ENCODE results near the gene UST.
A peak's percentile ranks its signal among the peaks of the same experiment; 100 is the strongest.

Gene UST

DNA sequence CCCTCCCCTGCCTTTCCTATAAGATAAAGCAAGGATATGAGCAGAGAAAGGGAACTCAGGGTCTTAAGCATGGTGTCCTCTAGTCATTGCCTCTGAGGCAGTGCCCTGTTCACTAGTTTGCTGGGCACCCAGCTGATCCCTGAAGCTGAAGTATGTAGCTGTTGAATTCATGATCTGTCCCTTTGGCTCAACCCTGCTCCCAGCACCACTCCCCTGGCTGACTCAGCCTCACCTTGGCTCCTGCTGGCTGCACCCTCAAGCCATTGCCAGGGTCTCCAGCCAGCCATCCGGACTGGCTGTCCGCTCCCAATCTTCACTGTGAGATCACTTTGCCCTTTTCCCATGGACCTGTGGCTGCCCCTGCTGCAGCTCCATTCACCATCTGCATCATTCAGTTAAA, 25.9 kb upstream of the UST start:
- no CpG with 5 or more reads among the region's 2 CpGs for WGBS, 2 donors (ENCODE audit: extremely low coverage in 2 of 2, insufficient read length in 2 of 2, insufficient replicate concordance in 1 of 2)
- Histone ChIP-seq H3K27me3 (ENCODE audit: control insufficient read depth in 3 of 3, insufficient read depth in 3 of 3, low read depth in 1 of 3, low read length in 3 of 3) (no peaks in the 10 kb centered on the region), H2BK12ac (ENCODE audit: low read length) (no peak overlapping the region), H3K4me1 (ENCODE audit: control insufficient read depth in 2 of 2, insufficient read depth in 1 of 2, low read depth in 1 of 2, low read length in 2 of 2) (no peaks in the 10 kb centered on the region), H4K8ac (ENCODE audit: low read depth, low read length) (no peak overlapping the region), H3K18ac (ENCODE audit: low read length) (peak overlapping the region; percentile 5), H2AFZ (ENCODE audit: low read length) (no peak overlapping the region), H2BK15ac (ENCODE audit: low read length) (no peak overlapping the region), H3K9ac (ENCODE audit: low read depth, low read length, poor library complexity) (no peak overlapping the region), H3K4ac (ENCODE audit: low read length) (no peak overlapping the region), H3K9me3 (replicated peaks in 1 of 2; ENCODE audit: control insufficient read depth in 2 of 2, insufficient read depth in 1 of 2, low read depth in 1 of 2, low read length in 2 of 2) (no peaks in the 10 kb centered on the region), H3K79me1 (ENCODE audit: low read depth, low read length) (no peaks in the 10 kb centered on the region), H2BK120ac (ENCODE audit: low read depth, low read length) (no peak overlapping the region), H3K27ac (replicated peaks; ENCODE audit: low read length) (no peak overlapping the region), H2BK5ac (ENCODE audit: low read length) (no peak overlapping the region), H4K91ac (ENCODE audit: low read depth, low read length, poor library complexity) (no peak overlapping the region), H3K14ac (ENCODE audit: low read length) (no peak overlapping the region), H3K23ac (ENCODE audit: low read depth, low read length, poor library complexity) (no peak overlapping the region), H3K36me3 (replicated peaks in 1 of 2; ENCODE audit: control insufficient read depth in 2 of 2, insufficient read depth in 2 of 2, low read length in 2 of 2) (no peaks in the 10 kb centered on the region), H2AK5ac (ENCODE audit: low read depth, low read length) (no peak overlapping the region), H3K4me3 (ENCODE audit: low read length in 2 of 2) (no peak overlapping the region), H3K4me2 (ENCODE audit: insufficient read depth, low read length, poor library complexity, severe bottlenecking) (no peak overlapping the region)
- DNase-seq (ENCODE audit: low spot score), result no peak

DNA sequence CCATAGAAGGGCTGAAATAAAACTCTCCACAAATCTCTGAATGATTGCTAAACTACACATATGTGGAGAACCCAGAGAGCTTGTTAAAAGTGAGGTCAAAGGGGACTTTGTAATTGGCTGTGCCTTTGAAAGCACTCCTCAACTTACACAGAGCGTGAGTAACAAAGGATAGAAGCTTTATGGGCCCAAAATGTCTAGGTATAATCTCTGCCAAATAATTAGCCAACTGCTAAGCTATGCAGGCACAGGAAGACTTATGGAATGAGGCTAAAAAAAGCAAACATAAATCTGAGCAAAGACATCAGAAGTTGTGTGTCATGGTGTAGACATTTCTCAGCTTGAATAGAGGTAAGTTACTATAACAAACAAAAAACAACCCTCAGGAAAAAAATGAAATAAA, 23.3 kb upstream of the UST start:
- DNase-seq (ENCODE audit: low spot score), result no peak
- H3K14ac ChIP-seq (ENCODE audit: low read length), result no peak overlapping the region
- H3K9me3 ChIP-seq (replicated peaks in 1 of 2; ENCODE audit: control insufficient read depth in 2 of 2, insufficient read depth in 1 of 2, low read depth in 1 of 2, low read length in 2 of 2), result peaks cover 0 to 3% of the 10 kb centered on the region in 2 donors
- no peak overlapping the region for H3K4me2 ChIP-seq (ENCODE audit: insufficient read depth, low read length, poor library complexity, severe bottlenecking)
- no peak overlapping the region for H3K4ac ChIP-seq (ENCODE audit: low read length)
- H3K27ac ChIP-seq (replicated peaks; ENCODE audit: low read length), result no peak overlapping the region
- no peak overlapping the region for H2BK5ac ChIP-seq (ENCODE audit: low read length)
- H4K8ac ChIP-seq (ENCODE audit: low read depth, low read length), result no peak overlapping the region
- no peak overlapping the region for H2AFZ ChIP-seq (ENCODE audit: low read length)
- WGBS, 2 donors (ENCODE audit: extremely low coverage in 2 of 2, insufficient read length in 2 of 2, insufficient replicate concordance in 1 of 2), result no CpG with 5 or more reads among the region's 1 CpG
- no peak overlapping the region for H3K4me3 ChIP-seq (ENCODE audit: low read length in 2 of 2)
- no peaks in the 10 kb centered on the region for H3K4me1 ChIP-seq (ENCODE audit: control insufficient read depth in 2 of 2, insufficient read depth in 1 of 2, low read depth in 1 of 2, low read length in 2 of 2)
- no peak overlapping the region for H4K91ac ChIP-seq (ENCODE audit: low read depth, low read length, poor library complexity)
- H2AK5ac ChIP-seq (ENCODE audit: low read depth, low read length), result no peak overlapping the region
- no peak overlapping the region for H2BK12ac ChIP-seq (ENCODE audit: low read length)
- no peak overlapping the region for H3K18ac ChIP-seq (ENCODE audit: low read length)
- H3K36me3 ChIP-seq (replicated peaks in 1 of 2; ENCODE audit: control insufficient read depth in 2 of 2, insufficient read depth in 2 of 2, low read length in 2 of 2), result no peaks in the 10 kb centered on the region
- H2BK15ac ChIP-seq (ENCODE audit: low read length), result no peak overlapping the region
- H3K79me1 ChIP-seq (ENCODE audit: low read depth, low read length), result no peaks in the 10 kb centered on the region
- no peaks in the 10 kb centered on the region for H3K27me3 ChIP-seq (ENCODE audit: control insufficient read depth in 3 of 3, insufficient read depth in 3 of 3, low read depth in 1 of 3, low read length in 3 of 3)
- no peak overlapping the region for H3K9ac ChIP-seq (ENCODE audit: low read depth, low read length, poor library complexity)
- H2BK120ac ChIP-seq (ENCODE audit: low read depth, low read length), result no peak overlapping the region
- H3K23ac ChIP-seq (ENCODE audit: low read depth, low read length, poor library complexity), result no peak overlapping the region

DNA sequence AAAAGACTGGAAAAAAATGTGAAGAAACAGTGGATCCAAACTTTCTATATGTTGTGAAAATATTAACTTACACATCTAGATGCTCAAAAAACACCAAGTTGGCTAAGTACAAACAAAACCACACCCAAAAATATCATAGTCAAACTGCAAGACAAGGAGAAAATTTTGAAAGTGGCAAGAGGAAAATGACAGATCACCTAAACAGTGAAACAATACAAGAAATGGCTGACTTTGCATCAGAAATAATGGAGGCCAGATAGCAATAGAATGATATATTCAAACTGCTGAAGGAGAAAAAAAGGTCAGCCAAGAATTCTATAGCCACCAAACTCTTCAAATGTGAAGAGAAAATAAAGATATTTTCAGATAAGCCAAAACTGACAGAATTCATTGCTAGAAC, 22.4 kb upstream of the UST start:
- H3K18ac ChIP-seq (ENCODE audit: low read length), result no peak overlapping the region
- no peaks in the 10 kb centered on the region for H3K79me1 ChIP-seq (ENCODE audit: low read depth, low read length)
- no peak overlapping the region for H3K4me2 ChIP-seq (ENCODE audit: insufficient read depth, low read length, poor library complexity, severe bottlenecking)
- H3K23ac ChIP-seq (ENCODE audit: low read depth, low read length, poor library complexity), result no peak overlapping the region
- no peak overlapping the region for H2BK120ac ChIP-seq (ENCODE audit: low read depth, low read length)
- no peak overlapping the region for H4K91ac ChIP-seq (ENCODE audit: low read depth, low read length, poor library complexity)
- no peak overlapping the region for H2BK15ac ChIP-seq (ENCODE audit: low read length)
- no peak overlapping the region for H2AK5ac ChIP-seq (ENCODE audit: low read depth, low read length)
- H3K36me3 ChIP-seq (replicated peaks in 1 of 2; ENCODE audit: control insufficient read depth in 2 of 2, insufficient read depth in 2 of 2, low read length in 2 of 2), result no peaks in the 10 kb centered on the region
- no peak overlapping the region for H2BK5ac ChIP-seq (ENCODE audit: low read length)
- H4K8ac ChIP-seq (ENCODE audit: low read depth, low read length), result no peak overlapping the region
- H2BK12ac ChIP-seq (ENCODE audit: low read length), result no peak overlapping the region
- H3K4me1 ChIP-seq (ENCODE audit: control insufficient read depth in 2 of 2, insufficient read depth in 1 of 2, low read depth in 1 of 2, low read length in 2 of 2), result no peaks in the 10 kb centered on the region
- no peak overlapping the region for H2AFZ ChIP-seq (ENCODE audit: low read length)
- no peak overlapping the region for H3K9ac ChIP-seq (ENCODE audit: low read depth, low read length, poor library complexity)
- no peak overlapping the region for H3K27ac ChIP-seq (replicated peaks; ENCODE audit: low read length)
- no peak for DNase-seq (ENCODE audit: low spot score)
- no peak overlapping the region for H3K14ac ChIP-seq (ENCODE audit: low read length)
- no peak overlapping the region for H3K4ac ChIP-seq (ENCODE audit: low read length)
- H3K27me3 ChIP-seq (ENCODE audit: control insufficient read depth in 3 of 3, insufficient read depth in 3 of 3, low read depth in 1 of 3, low read length in 3 of 3), result peaks cover 0 to 2% (median 0%) of the 10 kb centered on the region in 3 experiments
- no peak overlapping the region for H3K4me3 ChIP-seq (ENCODE audit: low read length in 2 of 2)
- peaks cover 0 to 3% of the 10 kb centered on the region in 2 donors for H3K9me3 ChIP-seq (replicated peaks in 1 of 2; ENCODE audit: control insufficient read depth in 2 of 2, insufficient read depth in 1 of 2, low read depth in 1 of 2, low read length in 2 of 2)

DNA sequence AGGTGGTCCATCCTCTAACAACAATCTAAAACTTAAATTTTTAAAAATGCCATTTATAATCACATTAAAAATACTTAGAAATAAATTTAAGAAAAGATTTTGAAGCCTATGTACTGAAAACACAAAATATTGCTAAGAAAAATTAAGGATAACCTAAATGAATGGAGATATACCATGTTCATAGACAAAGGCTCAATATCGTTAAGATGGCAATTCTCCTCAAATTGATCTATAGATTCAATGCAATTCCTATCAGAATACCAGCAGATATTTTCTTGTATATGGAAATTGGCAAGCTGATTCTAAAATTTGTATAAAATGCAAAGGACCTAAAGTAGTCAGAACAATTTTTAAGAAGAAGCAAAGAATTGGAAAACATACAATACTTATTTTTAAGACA, 19.7 kb upstream of the UST start:
- DNase-seq (ENCODE audit: low spot score), result no peak
- H2AFZ ChIP-seq (ENCODE audit: low read length), result no peak overlapping the region
- no peaks in the 10 kb centered on the region for H3K79me1 ChIP-seq (ENCODE audit: low read depth, low read length)
- H3K4me3 ChIP-seq (ENCODE audit: low read length in 2 of 2), result no peak overlapping the region
- no peak overlapping the region for H2BK15ac ChIP-seq (ENCODE audit: low read length)
- H2BK5ac ChIP-seq (ENCODE audit: low read length), result no peak overlapping the region
- no peak overlapping the region for H2BK12ac ChIP-seq (ENCODE audit: low read length)
- no peaks in the 10 kb centered on the region for H3K4me1 ChIP-seq (ENCODE audit: control insufficient read depth in 2 of 2, insufficient read depth in 1 of 2, low read depth in 1 of 2, low read length in 2 of 2)
- WGBS, 2 donors (ENCODE audit: extremely low coverage in 2 of 2, insufficient read length in 2 of 2, insufficient replicate concordance in 1 of 2), result no CpG with 5 or more reads among the region's 1 CpG
- no peak overlapping the region for H3K4me2 ChIP-seq (ENCODE audit: insufficient read depth, low read length, poor library complexity, severe bottlenecking)
- H3K18ac ChIP-seq (ENCODE audit: low read length), result no peak overlapping the region
- peaks cover 0 to 3% of the 10 kb centered on the region in 2 donors for H3K9me3 ChIP-seq (replicated peaks in 1 of 2; ENCODE audit: control insufficient read depth in 2 of 2, insufficient read depth in 1 of 2, low read depth in 1 of 2, low read length in 2 of 2)
- H3K14ac ChIP-seq (ENCODE audit: low read length), result no peak overlapping the region
- no peak overlapping the region for H4K8ac ChIP-seq (ENCODE audit: low read depth, low read length)
- H4K91ac ChIP-seq (ENCODE audit: low read depth, low read length, poor library complexity), result no peak overlapping the region
- no peak overlapping the region for H2BK120ac ChIP-seq (ENCODE audit: low read depth, low read length)
- no peak overlapping the region for H3K9ac ChIP-seq (ENCODE audit: low read depth, low read length, poor library complexity)
- H3K27me3 ChIP-seq (ENCODE audit: control insufficient read depth in 3 of 3, insufficient read depth in 3 of 3, low read depth in 1 of 3, low read length in 3 of 3), result peaks cover 0 to 11% (median 0%) of the 10 kb centered on the region in 3 experiments
- H3K36me3 ChIP-seq (replicated peaks in 1 of 2; ENCODE audit: control insufficient read depth in 2 of 2, insufficient read depth in 2 of 2, low read length in 2 of 2), result no peaks in the 10 kb centered on the region
- H2AK5ac ChIP-seq (ENCODE audit: low read depth, low read length), result no peak overlapping the region
- H3K23ac ChIP-seq (ENCODE audit: low read depth, low read length, poor library complexity), result no peak overlapping the region
- H3K4ac ChIP-seq (ENCODE audit: low read length), result no peak overlapping the region
- H3K27ac ChIP-seq (replicated peaks; ENCODE audit: low read length), result no peak overlapping the region
